ENCODE results near the gene EIF4E2.
"Not testable (repeated sequence)": the region's sequence is repeated elsewhere in the genome, so short reads cannot be mapped to it uniquely, and the experiment has no call there.

The EIF4E2 gene

DNA sequence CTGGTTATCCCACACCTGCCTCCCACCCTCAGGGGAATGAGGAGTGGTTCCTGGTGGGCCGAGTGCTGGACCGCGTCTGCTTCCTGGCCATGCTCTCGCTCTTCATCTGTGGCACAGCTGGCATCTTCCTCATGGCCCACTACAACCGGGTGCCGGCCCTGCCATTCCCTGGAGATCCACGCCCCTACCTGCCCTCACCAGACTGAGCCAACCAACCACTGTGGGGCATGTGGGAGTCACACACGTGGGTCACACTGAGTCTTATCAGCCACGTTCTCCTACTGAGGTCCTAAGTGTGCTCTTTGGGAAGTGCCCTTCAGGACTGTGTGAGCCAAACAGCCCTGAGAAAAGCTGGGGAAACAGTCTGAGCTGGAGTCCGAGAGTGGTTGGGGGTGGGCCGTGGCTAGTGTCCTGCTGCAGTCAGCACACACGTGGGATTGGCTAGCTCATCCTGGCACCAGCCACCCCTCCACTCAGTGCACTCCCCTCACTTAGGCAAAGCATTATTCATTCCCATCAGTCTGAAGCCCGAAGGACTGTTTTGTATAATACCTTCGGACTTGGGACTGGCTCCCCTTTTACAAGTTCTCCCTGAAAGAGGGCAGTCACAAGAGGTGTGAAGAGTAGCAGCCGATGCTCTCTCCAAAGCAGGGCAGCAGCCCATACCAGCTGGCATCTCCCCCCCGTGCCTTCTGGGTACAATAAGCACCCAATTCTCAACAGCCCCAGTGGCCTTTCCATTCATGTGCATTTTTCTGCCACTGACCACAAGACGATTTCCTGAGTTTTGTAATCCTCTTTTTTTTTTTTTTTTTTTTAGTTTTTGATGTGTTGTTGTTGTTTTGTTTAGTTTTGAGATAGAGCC is 4.7 kb upstream of the EIF4E2 start:
- Histone ChIP-seq H3K4me1 (peaks cover 4% of the 10 kb centered on the region; the same call in 1 of the 2 replicates), H3K36me3 (replicated peaks) (peaks cover 25% of the 10 kb centered on the region), H3K27me3 (ENCODE audit: low read depth) (no peaks in the 10 kb centered on the region), H3K9me3 (no peaks in the 10 kb centered on the region; the same call in 1 of the 2 replicates), H3K4me3 (no peak overlapping the region)
- in situ Hi-C loops (cut with MboI; ENCODE audit: low sequenced_read_pairs) = no loop called here
- no peak for DNase-seq (ENCODE audit: low spot score in 2 of 2)

DNA sequence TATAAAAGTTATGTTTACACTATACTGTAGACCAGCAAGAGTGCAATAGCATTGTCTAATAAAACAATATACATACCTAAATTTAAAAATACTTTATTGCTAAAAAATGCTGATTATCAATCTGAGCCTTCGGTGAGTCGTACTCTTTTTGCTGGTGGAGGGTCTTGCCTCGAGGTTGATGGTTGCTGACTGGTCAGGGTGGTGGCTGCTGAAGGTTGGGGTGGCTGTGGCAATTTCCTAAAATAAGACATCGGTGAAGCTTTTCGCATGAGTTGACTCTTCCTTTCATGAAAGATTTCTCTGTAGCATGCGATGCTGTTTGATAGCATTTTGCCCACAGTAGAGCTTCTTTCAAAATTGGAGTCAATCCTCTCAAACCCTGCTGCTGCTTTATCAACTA is 2.5 kb upstream of the EIF4E2 start:
- peaks cover 25% of the 10 kb centered on the region for H3K36me3 ChIP-seq (replicated peaks)
- DNase-seq (ENCODE audit: low spot score in 2 of 2) = no peak
- no peak overlapping the region for H3K4me3 ChIP-seq
- H3K27me3 ChIP-seq (ENCODE audit: low read depth) = no peaks in the 10 kb centered on the region
- H3K9me3 ChIP-seq = peaks cover 3% of the 10 kb centered on the region; the same call in 1 of the 2 replicates
- H3K4me1 ChIP-seq = peaks cover 11% of the 10 kb centered on the region
- in situ Hi-C loops (cut with MboI; ENCODE audit: low sequenced_read_pairs) = no loop called here

DNA sequence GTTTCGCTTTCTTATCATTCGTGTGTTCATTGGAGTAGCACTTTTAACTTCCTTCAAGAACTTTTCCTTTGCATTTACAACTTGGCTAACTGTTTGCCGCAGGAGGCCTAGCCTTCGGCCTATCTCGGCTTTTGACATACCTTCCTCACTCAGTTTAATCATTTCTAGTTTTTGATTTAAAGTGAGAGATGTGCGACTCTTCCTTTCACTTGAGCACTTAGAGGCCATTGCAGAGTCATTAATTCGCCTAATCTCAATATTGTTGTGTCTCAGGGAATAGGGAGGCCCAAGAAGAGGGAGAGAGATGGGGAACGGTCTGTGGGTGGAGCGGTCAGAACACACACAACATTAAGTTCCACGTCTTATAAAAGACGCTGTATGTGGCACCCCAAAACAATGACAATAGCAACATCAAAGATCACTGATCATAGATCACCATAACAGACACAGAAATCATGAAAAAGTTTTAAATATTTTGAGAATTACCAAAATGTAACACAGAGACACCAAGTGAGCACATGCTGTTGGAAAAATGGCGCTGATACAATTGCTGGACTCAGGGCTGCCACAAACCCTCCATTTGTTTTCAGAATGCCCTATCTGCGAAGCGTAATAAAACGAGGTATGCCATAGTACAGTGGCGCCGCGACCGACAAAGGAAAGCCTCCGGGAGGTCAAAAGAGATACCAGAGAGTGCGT is 685 bp upstream of the EIF4E2 start:
- DNase-seq (ENCODE audit: low spot score in 2 of 2) = no peak
- Histone ChIP-seq H3K27me3 (ENCODE audit: low read depth) (no peaks in the 10 kb centered on the region), H3K4me1 (peaks cover 11% of the 10 kb centered on the region), H3K9me3 (peaks cover 3% of the 10 kb centered on the region; the same call in 1 of the 2 replicates), H3K36me3 (replicated peaks) (peaks cover 28% of the 10 kb centered on the region), H3K4me3 (peak overlapping the region; percentile 93)
- in situ Hi-C loops (cut with MboI; ENCODE audit: low sequenced_read_pairs) = no loop called here

DNA sequence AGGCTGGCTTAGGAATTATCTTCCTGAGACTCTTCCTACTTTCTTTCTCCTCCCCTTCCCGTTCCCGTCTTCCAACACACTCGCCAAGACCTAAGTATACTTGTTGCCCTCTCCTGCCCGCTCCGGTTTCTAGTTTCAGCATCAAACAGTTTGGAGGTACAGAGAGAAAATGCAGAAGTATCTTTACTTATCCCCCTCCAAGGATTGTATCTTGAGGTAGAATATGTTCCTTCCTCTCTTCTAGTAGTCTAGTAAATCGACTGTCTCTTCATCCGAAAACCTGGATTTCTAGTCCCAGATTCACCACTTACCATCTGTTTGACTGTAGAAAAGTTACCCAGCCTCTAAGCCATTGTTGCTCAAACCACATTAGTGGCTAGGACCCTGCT is 755 bp downstream of the EIF4E2 start:
- in situ Hi-C loops (cut with MboI; ENCODE audit: low sequenced_read_pairs) = no loop called here
- no peak for DNase-seq (ENCODE audit: low spot score in 2 of 2)
- H3K9me3 ChIP-seq = peaks cover 3% of the 10 kb centered on the region; the same call in 1 of the 2 replicates
- peak overlapping the region; percentile 93 for H3K4me3 ChIP-seq
- H3K36me3 ChIP-seq (replicated peaks) = peaks cover 30% of the 10 kb centered on the region
- H3K4me1 ChIP-seq = peaks cover 11% of the 10 kb centered on the region
- no peaks in the 10 kb centered on the region for H3K27me3 ChIP-seq (ENCODE audit: low read depth)

DNA sequence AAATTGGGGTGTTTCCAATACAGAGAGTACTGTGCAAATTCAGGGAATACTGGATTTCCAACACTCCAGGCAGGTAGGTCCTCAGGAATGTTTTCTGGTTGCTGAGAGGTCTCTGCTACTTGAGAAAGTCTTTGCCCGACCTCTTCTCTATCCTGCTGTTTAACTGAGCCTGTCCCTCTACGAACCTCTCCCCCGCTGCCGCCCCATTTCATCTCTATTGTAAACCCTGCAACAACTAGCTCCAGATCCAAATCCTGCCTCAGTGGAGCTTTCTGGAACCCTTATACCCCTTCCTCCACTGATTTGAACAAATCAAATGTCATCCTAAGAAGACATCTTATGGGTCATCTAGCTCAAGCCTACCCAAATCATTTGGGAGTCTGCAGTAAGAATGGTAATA is 1.3 kb downstream of the EIF4E2 start:
- Histone ChIP-seq H3K4me3 (peak overlapping the region; percentile 93), H3K4me1 (peaks cover 11% of the 10 kb centered on the region), H3K27me3 (ENCODE audit: low read depth) (no peaks in the 10 kb centered on the region), H3K9me3 (peaks cover 3% of the 10 kb centered on the region; the same call in 1 of the 2 replicates), H3K36me3 (replicated peaks) (peaks cover 27% of the 10 kb centered on the region)
- in situ Hi-C loops (cut with MboI; ENCODE audit: low sequenced_read_pairs) = no loop called here
- no peak for DNase-seq (ENCODE audit: low spot score in 2 of 2)

DNA sequence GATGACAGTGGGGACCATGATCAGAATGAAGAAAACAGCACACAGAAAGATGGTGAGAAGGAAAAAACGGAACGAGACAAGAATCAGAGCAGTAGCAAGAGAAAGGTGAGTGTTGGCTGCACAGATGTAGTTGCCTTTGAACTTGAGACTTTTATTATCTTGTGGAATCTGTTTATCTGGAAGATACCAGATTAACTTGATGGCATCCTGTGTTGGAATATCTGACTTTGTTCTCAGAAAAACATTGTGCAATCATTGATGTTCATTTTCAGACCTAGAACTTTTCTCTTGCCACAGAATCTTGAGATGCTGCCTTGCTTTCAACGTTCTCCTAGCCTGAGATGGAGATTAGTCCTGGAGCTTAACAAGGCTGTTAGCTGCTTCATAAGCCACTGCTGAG is 5.9 kb downstream of the EIF4E2 start:
- H3K36me3 ChIP-seq (replicated peaks) = peaks cover 32% of the 10 kb centered on the region
- no peak overlapping the region for H3K4me3 ChIP-seq
- in situ Hi-C loops (cut with MboI; ENCODE audit: low sequenced_read_pairs) = no loop called here
- peaks cover 5% of the 10 kb centered on the region for H3K4me1 ChIP-seq
- no peaks in the 10 kb centered on the region for H3K9me3 ChIP-seq
- no peak for DNase-seq (ENCODE audit: low spot score in 2 of 2)
- no peaks in the 10 kb centered on the region for H3K27me3 ChIP-seq (ENCODE audit: low read depth)

DNA sequence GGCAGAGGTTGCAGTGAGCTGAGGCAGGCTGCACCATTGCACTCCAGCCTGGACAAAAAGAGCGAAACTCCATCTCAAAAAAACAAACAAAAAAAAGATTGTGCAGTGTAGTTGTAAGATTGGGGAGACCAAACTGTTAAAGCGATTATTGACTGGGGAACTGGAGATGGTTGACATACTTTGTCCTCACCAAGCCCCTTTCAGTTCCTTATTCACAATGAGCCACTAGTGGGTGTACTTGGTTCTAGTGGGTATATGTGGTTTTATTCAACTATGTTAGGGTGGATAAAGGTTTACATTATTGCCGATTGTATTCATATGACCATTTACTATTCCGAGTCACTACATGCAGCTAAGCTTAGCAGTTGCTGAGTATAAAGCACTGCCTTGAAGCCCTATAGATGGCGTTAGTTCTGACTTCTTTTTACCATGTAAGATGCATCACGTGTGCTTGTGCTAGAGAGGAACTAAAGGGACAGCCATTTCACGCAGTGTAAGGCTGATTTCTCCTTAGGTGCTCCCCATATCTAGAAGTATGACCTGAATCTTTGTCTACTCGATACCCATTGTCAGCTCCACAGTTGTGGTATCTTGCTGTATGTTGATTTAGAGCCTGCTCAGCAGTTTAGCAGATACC is 12.1 kb downstream of the EIF4E2 start:
- Histone ChIP-seq H3K9me3 (no peaks in the 10 kb centered on the region), H3K36me3 (replicated peaks) (peaks cover 62% of the 10 kb centered on the region), H3K4me1 (no peaks in the 10 kb centered on the region), H3K27me3 (ENCODE audit: low read depth) (no peaks in the 10 kb centered on the region), H3K4me3 (no peak overlapping the region)
- no peak for DNase-seq (ENCODE audit: low spot score in 2 of 2)
- in situ Hi-C loops (cut with MboI; ENCODE audit: low sequenced_read_pairs) = no loop called here

DNA sequence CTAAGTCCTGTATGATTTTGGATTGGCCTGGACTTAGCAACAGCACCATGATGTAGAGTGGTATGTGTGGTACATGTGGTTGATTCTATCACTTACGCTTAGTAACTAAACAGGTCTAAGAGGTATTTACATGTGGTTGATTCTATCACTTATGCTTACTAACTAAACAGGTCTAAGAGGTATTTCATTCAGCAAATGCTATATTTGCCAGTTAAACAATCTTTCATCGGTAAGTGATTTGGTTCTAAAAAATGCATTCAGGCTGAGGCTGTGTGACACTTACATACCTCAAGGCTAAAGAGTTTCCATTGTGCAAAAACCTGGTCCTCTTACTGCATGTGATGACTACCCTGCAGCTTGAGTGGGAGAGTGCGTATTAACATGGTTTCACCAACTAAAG is 13.1 kb downstream of the EIF4E2 start:
- Histone ChIP-seq H3K4me1 (no peaks in the 10 kb centered on the region), H3K4me3 (no peak overlapping the region), H3K27me3 (ENCODE audit: low read depth) (no peaks in the 10 kb centered on the region), H3K9me3 (no peaks in the 10 kb centered on the region), H3K36me3 (replicated peaks) (peaks cover 65% of the 10 kb centered on the region)
- in situ Hi-C loops (cut with MboI; ENCODE audit: low sequenced_read_pairs) = no loop called here
- DNase-seq (ENCODE audit: low spot score in 2 of 2) = no peak

DNA sequence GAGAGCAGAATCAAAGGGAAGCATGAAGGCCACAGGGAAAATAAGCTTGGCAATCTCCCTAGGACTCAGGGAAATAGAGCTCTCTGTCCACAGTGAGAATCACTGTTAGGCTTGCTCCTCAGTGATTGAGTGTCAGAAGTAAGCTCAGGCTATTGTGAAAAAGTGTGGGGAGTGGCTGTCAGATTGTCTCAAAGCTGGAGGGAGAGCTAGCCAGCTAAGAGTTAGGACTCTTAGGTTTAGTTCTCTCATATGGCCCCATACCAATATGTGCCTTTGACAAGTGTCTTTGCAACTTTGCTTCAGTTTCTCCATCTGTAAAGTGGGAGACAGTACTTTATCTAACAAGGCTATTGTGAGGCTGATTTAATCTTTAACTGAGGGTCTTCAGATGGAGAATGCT is 17.2 kb downstream of the EIF4E2 start:
- no peak overlapping the region for H3K4me3 ChIP-seq
- no peaks in the 10 kb centered on the region for H3K27me3 ChIP-seq (ENCODE audit: low read depth)
- DNase-seq (ENCODE audit: low spot score in 2 of 2) = no peak
- no peaks in the 10 kb centered on the region for H3K9me3 ChIP-seq
- H3K4me1 ChIP-seq = no peaks in the 10 kb centered on the region
- in situ Hi-C loops (cut with MboI; ENCODE audit: low sequenced_read_pairs) = no loop called here
- peaks cover 73% of the 10 kb centered on the region for H3K36me3 ChIP-seq (replicated peaks)

DNA sequence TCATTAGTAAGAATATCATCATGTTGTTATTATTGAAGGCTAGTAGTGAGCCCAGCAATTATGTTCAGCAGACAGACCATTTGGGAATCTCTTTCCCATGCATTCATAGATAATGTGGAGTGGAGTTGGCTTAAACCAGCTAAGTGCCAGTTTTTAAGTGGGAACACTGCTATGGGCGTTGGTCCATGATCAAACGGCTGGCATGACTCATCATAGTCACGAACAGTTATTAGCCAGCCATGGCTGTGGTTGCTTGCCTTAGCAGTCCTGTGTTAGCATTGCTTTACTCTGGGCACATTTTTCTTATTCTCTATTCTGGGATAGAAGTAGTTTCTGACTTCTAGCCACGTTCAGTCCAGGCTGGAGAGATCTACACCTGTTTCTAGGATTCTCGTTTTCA is 17.7 kb downstream of the EIF4E2 start:
- Histone ChIP-seq H3K27me3 (ENCODE audit: low read depth) (no peaks in the 10 kb centered on the region), H3K4me3 (no peak overlapping the region), H3K4me1 (no peaks in the 10 kb centered on the region), H3K36me3 (replicated peaks) (peaks cover 77% of the 10 kb centered on the region), H3K9me3 (no peaks in the 10 kb centered on the region)
- DNase-seq (ENCODE audit: low spot score in 2 of 2) = no peak
- in situ Hi-C loops (cut with MboI; ENCODE audit: low sequenced_read_pairs) = no loop called here

DNA sequence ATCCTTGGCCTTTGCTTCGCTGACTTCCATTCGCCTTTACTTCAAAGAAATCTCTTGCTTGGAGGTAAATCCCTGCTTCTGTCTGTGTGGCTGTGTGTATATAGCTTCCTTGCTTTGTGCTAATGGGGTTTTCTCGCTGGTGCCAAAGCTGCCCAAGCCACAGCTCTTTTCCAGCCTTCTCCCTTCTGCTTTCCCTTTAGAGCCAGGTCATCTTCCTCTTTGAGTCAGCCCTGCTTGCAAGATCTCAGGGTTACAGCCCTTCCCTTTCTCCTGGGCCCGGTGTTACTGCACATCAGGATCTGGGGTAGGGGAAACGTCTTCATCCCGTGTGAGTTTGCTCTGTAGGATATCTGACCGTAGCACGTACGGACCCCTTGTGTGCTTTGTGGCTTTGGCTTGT is 19.1 kb downstream of the EIF4E2 start:
- H3K9me3 ChIP-seq = no peaks in the 10 kb centered on the region
- in situ Hi-C loops (cut with MboI; ENCODE audit: low sequenced_read_pairs) = no loop called here
- no peaks in the 10 kb centered on the region for H3K4me1 ChIP-seq
- H3K36me3 ChIP-seq (replicated peaks) = peaks cover 71% of the 10 kb centered on the region
- no peak overlapping the region for H3K4me3 ChIP-seq
- no peak for DNase-seq (ENCODE audit: low spot score in 2 of 2)
- H3K27me3 ChIP-seq (ENCODE audit: low read depth) = no peaks in the 10 kb centered on the region

DNA sequence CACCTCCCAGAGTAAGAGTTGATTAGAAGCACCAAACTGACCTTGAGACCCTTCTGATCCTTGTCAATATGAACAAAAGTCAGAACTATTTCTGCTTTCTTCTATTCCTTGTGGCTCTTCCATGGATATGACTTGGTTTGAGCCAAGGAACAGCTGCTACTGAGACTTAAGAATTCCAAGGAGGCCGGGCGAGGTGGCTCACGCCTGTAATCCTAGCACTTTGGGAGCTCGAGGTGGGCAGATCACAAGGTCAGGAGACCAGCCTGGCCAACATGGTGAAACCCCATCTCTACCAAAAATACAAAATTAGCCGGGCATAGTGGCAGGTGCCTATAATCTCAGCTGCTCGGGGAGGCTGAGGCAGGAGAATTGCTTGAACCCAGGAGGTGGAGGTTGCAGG is 20.0 kb downstream of the EIF4E2 start:
- in situ Hi-C loops (cut with MboI; ENCODE audit: low sequenced_read_pairs); H3K4me3 ChIP-seq; H3K27me3 ChIP-seq (ENCODE audit: low read depth); H3K9me3 ChIP-seq; DNase-seq (ENCODE audit: low spot score in 2 of 2); H3K4me1 ChIP-seq: not testable (repeated sequence)
- peaks cover 64% of the 10 kb centered on the region for H3K36me3 ChIP-seq (replicated peaks)

DNA sequence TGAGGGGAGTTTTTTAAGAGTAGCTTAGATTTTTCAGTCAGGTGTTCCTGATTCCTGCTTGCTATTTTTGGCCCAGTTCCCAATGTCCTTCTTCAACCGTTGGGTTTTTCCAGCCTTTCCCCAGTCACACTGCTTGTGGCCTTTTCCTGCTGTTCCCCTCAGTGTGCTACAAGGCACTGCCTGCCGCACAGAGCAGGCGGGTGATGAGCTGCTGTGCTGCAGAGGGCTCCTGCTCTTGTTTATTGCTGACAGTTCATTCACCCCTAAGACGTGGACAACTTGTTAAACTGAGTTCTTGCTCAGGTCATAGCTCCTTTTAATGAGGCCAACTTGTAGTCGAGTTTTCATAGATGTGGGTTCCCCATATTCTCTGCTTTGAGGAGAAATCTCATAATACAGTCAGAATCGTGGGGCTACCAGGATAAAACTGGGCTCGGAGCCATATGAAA is 20.6 kb downstream of the EIF4E2 start:
- H3K27me3 ChIP-seq (ENCODE audit: low read depth) = no peaks in the 10 kb centered on the region
- in situ Hi-C loops (cut with MboI; ENCODE audit: low sequenced_read_pairs) = no loop called here
- H3K9me3 ChIP-seq = no peaks in the 10 kb centered on the region
- no peak for DNase-seq (ENCODE audit: low spot score in 2 of 2)
- no peak overlapping the region for H3K4me3 ChIP-seq
- no peaks in the 10 kb centered on the region; the same call in 1 of the 2 replicates for H3K4me1 ChIP-seq
- peaks cover 60% of the 10 kb centered on the region for H3K36me3 ChIP-seq (replicated peaks)

DNA sequence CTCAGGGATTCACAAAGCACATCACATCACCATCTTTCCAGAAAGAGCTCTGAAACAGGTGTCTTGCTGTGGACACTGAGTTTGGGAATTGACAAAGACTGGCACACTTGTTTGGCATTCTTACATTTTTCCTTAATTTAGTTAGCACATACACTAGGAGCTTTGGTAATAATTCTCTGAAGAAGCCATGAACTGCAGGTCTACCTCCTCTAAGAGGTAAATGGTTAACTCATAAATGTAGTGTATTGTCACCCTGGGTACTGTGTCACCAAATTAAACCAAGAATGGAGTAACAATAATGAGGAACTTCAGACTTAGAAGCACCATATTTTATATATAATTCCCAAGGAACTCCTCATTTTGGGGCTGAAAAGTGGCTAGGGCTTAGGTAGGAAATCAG is 22.6 kb downstream of the EIF4E2 start:
- DNase-seq (ENCODE audit: low spot score in 2 of 2) = no peak
- in situ Hi-C loops (cut with MboI; ENCODE audit: low sequenced_read_pairs) = no loop called here
- H3K4me3 ChIP-seq = no peak overlapping the region
- H3K9me3 ChIP-seq = no peaks in the 10 kb centered on the region
- no peaks in the 10 kb centered on the region; the same call in 1 of the 2 replicates for H3K4me1 ChIP-seq
- H3K36me3 ChIP-seq (replicated peaks) = peaks cover 44% of the 10 kb centered on the region
- no peaks in the 10 kb centered on the region for H3K27me3 ChIP-seq (ENCODE audit: low read depth)
